K562 (cell line): Measurements from ENCODE around the gene MAP2K3.
"Not testable (repeated sequence)": the region's sequence is repeated elsewhere in the genome, so short reads cannot be mapped to it uniquely, and the experiment has no call there.

Experiments
- BRCA1 ChIP-seq, 2 experiments: fragments of 450-650 bp in 1 of 2; sonication (generic) in 1 of 2; formaldehyde crosslinking in 1 of 2; IDR thresholded peaks; 2 replicates each; pipeline versions ENCODE4 v1.5.0 to v1.6.1; 2017 to 2020; ENCODE audit warnings: mild to moderate bottlenecking in 1 of 2, missing genetic modification reagents in 1 of 2
- CC2D1A ChIP-seq: fragments of 450-650 bp; IDR thresholded peaks from 2 replicates; pipeline ENCODE4 v1.6.1; 2017; ENCODE audit warnings: mild to moderate bottlenecking
- EWSR1 ChIP-seq: fragments of 450-650 bp; IDR thresholded peaks from 2 replicates; pipeline ENCODE4 v1.6.1; 2018; ENCODE audit warnings: borderline replicate concordance, mild to moderate bottlenecking, low read depth, moderate library complexity; ENCODE audit not compliant: partially characterized antibody
- GTF2F1 ChIP-seq: IDR thresholded peaks from 2 replicates; pipeline ENCODE4 v1.6.1; 2011; ENCODE audit warnings: low read depth, low read length, improper control_type of control experiment
- HDAC2 ChIP-seq: fragments of 450-650 bp; IDR thresholded peaks from 2 replicates; pipeline ENCODE4 v1.6.1; 2016; ENCODE audit warnings: mild to moderate bottlenecking
- HMG20B ChIP-seq: fragments of 250-450 bp; sonication (Bioruptor Pico); IDR thresholded peaks from 2 replicates; pipeline ENCODE4 v1.5.0; 2021; ENCODE audit warnings: mild to moderate bottlenecking
- KAT8 ChIP-seq: fragments of 450-650 bp; IDR thresholded peaks from 2 replicates; pipeline ENCODE4 v1.6.1; 2016; ENCODE audit warnings: low read depth, mild to moderate bottlenecking
- KLF10 ChIP-seq: fragments of 250-450 bp; sonication (Bioruptor Pico); IDR thresholded peaks from 2 replicates; pipeline ENCODE4 v1.6.1; 2021; ENCODE audit warnings: matching md5 sums
- LEF1 ChIP-seq: fragments of 450-650 bp; IDR thresholded peaks from 2 replicates; pipeline ENCODE4 v1.6.1; 2016; ENCODE audit warnings: mild to moderate bottlenecking
- TARDBP ChIP-seq: fragments of 450-650 bp; IDR thresholded peaks from 2 replicates; pipeline ENCODE4 v1.6.1; 2016
- ZFX ChIP-seq: sonication (generic); formaldehyde crosslinking; IDR thresholded peaks from 2 replicates; pipeline ENCODE4 v1.8.0; 2022; ENCODE audit warnings: mild to moderate bottlenecking, missing genetic modification reagents, moderate library complexity
- ZNF212 ChIP-seq: fragments of 450-650 bp; formaldehyde crosslinking; IDR thresholded peaks from 2 replicates; pipeline ENCODE4 v1.4.0; 2020; ENCODE audit warnings: mild to moderate bottlenecking
- ZNF766 ChIP-seq: fragments of 200-800 bp; sonication (Bioruptor generic); conservative IDR thresholded peaks from 2 replicates; pipeline ENCODE4 v1.6.1; 2016; ENCODE audit warnings: missing genetic modification characterization, missing compliant biosample characterization
- TF ChIP-seq, protein P1 (sequence below), 3 experiments: IDR thresholded peaks in 2 of 3; conservative IDR thresholded peaks in 1 of 3; 2 replicates each; pipeline ENCODE4 v1.5.1; 2011 to 2012; ENCODE audit warnings: low read length in 3 of 3, mild to moderate bottlenecking in 3 of 3, control low read depth in 2 of 3, improper control_type of control experiment in 1 of 3, inconsistent platforms in 1 of 3, low read depth in 1 of 3, mixed read lengths in 1 of 3, moderate library complexity in 1 of 3; ENCODE audit not compliant: insufficient read depth in 2 of 3

DNA sequence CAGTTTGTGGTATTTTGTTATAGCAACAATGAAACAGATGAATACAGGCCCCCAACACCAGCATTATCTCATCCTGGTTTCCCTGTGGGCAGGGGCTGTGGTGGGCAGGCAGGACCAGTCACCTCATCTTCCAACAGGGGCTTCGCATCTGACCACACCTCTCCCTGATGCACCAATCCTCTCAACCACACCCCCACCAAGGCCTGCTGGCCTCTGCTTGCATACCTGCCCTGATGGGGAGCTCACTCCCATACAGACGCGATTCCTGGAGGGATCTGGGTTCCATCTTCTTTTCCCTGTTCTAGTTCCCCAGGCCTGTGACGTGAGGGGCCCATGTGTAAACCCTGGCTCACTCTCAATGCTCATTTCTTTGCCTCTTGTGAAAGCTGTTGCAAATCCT lies 34.7 kb downstream of the MAP2K3 start:
- not testable (repeated sequence) for TF ChIP-seq ZNF766; ZNF212 (CRISPR knock-in tag); TARDBP; CC2D1A; EWSR1; KLF10 (CRISPR knock-in tag); ZFX; HMG20B; GTF2F1; LEF1; HDAC2; KAT8; BRCA1 (IDR thresholded peaks at IDR 0.05); BRCA1 (CRISPR knock-in tag; IDR thresholded peaks at IDR 0.05)
- TF ChIP-seq, protein P1, sequence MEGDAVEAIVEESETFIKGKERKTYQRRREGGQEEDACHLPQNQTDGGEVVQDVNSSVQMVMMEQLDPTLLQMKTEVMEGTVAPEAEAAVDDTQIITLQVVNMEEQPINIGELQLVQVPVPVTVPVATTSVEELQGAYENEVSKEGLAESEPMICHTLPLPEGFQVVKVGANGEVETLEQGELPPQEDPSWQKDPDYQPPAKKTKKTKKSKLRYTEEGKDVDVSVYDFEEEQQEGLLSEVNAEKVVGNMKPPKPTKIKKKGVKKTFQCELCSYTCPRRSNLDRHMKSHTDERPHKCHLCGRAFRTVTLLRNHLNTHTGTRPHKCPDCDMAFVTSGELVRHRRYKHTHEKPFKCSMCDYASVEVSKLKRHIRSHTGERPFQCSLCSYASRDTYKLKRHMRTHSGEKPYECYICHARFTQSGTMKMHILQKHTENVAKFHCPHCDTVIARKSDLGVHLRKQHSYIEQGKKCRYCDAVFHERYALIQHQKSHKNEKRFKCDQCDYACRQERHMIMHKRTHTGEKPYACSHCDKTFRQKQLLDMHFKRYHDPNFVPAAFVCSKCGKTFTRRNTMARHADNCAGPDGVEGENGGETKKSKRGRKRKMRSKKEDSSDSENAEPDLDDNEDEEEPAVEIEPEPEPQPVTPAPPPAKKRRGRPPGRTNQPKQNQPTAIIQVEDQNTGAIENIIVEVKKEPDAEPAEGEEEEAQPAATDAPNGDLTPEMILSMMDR (IDR thresholded peaks at IDR 0.05 in 2 of 3, conservative IDR thresholded peaks at IDR 0.05 in 1 of 3; ENCODE audit: insufficient read depth in 2 of 3, low read depth in 1 of 3, low read length in 3 of 3) = not testable (repeated sequence)
